Measurements from ENCODE around the gene ZNF662. TPM values are rescaled to one million over a fixed set of nuclear protein-coding genes. Genes with fewer than 3 reads are reported as not detected.
A peak's percentile ranks its signal among the peaks of the same experiment; 100 is the strongest.

Gene ZNF662
- total and polyA plus RNA-seq, 2 donors from 2014 or later = 4.9 to 12.8 TPM

- intact Hi-C loops (cut with DNase I) = no loop called here
- FAIRE-seq = no peak
- Histone ChIP-seq H3K9ac (ENCODE audit: low read length in 3 of 3) (no peak overlapping the region), H3K9me3 (ENCODE audit: control insufficient read depth in 2 of 3, insufficient read depth in 1 of 3, low read length in 3 of 3) (no peaks in the 10 kb centered on the region), H3K36me3 (ENCODE audit: control insufficient read depth in 2 of 3, insufficient read depth in 3 of 3, low read length in 3 of 3) (no peaks in the 10 kb centered on the region), H3K27ac (ENCODE audit: low read depth in 2 of 2, low read length in 2 of 2) (no peak overlapping the region), H3K4me1 (ENCODE audit: control insufficient read depth in 2 of 3, insufficient read depth in 2 of 3, low read depth in 1 of 3, low read length in 3 of 3) (no peaks in the 10 kb centered on the region), H3K27me3 (ENCODE audit: control insufficient read depth, insufficient read depth, low read length) (no peaks in the 10 kb centered on the region), H3K4me3 (ENCODE audit: low read length in 3 of 3) (no peak overlapping the region)
- no peak for DNase-seq
- no peak for TF ChIP-seq CTCF (IDR thresholded peaks at IDR 0.05; ENCODE audit: borderline replicate concordance, extremely low read depth, insufficient read depth)
Observed at GRCh38 chr3:42960786-42961185, 54.8 kb downstream of the ZNF662 start.

- H3K27ac ChIP-seq (ENCODE audit: low read depth in 2 of 2, low read length in 2 of 2) = no peak overlapping the region
- H3K36me3 ChIP-seq (ENCODE audit: control insufficient read depth in 2 of 3, insufficient read depth in 3 of 3, low read length in 3 of 3) = no peaks in the 10 kb centered on the region
- peak; percentile 65 for TF ChIP-seq CTCF (IDR thresholded peaks at IDR 0.05; ENCODE audit: borderline replicate concordance, extremely low read depth, insufficient read depth)
- no peak overlapping the region for H3K4me3 ChIP-seq (ENCODE audit: low read length in 3 of 3)
- H3K9me3 ChIP-seq (ENCODE audit: control insufficient read depth in 2 of 3, insufficient read depth in 1 of 3, low read length in 3 of 3) = no peaks in the 10 kb centered on the region
- DNase-seq (peak in 4 of 5 donors; percentile 24 to 85 (median 56)), FAIRE-seq (peak; percentile 54)
- no peaks in the 10 kb centered on the region for H3K4me1 ChIP-seq (ENCODE audit: control insufficient read depth in 2 of 3, insufficient read depth in 2 of 3, low read depth in 1 of 3, low read length in 3 of 3)
- intact Hi-C loops (cut with DNase I) = no loop called here
- no peaks in the 10 kb centered on the region for H3K27me3 ChIP-seq (ENCODE audit: control insufficient read depth, insufficient read depth, low read length)
- H3K9ac ChIP-seq (ENCODE audit: low read length in 3 of 3) = no peak overlapping the region
Observed at GRCh38 chr3:42961633-42962032, 55.7 kb downstream of the ZNF662 start.

DNA sequence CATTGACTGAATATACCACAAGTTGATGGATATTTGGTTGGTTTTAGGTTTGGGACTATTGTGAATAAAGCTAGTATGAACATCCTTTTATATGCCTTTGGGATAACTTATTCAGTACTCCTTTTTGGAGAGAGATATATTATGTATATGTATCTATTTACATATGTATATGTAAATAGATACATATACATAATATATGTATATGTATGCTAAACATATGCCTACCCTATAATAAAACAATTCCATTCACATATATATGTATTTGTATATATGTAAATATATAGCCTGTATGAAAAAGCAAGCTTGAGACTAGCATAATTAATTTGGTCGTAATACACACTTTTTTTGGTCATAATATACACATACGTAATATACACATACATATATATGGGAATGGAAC, 57.3 kb downstream of the ZNF662 start:
- Histone ChIP-seq H3K9me3 (ENCODE audit: control insufficient read depth in 2 of 3, insufficient read depth in 1 of 3, low read length in 3 of 3) (no peaks in the 10 kb centered on the region), H3K27me3 (ENCODE audit: control insufficient read depth, insufficient read depth, low read length) (no peaks in the 10 kb centered on the region), H3K9ac (ENCODE audit: low read length in 3 of 3) (no peak overlapping the region), H3K4me1 (ENCODE audit: control insufficient read depth in 2 of 3, insufficient read depth in 2 of 3, low read depth in 1 of 3, low read length in 3 of 3) (no peaks in the 10 kb centered on the region), H3K36me3 (ENCODE audit: control insufficient read depth in 2 of 3, insufficient read depth in 3 of 3, low read length in 3 of 3) (no peaks in the 10 kb centered on the region), H3K27ac (ENCODE audit: low read depth in 2 of 2, low read length in 2 of 2) (no peak overlapping the region), H3K4me3 (ENCODE audit: low read length in 3 of 3) (no peak overlapping the region)
- DNase-seq (no peak), FAIRE-seq (no peak)
- no peak for TF ChIP-seq CTCF (IDR thresholded peaks at IDR 0.05; ENCODE audit: borderline replicate concordance, extremely low read depth, insufficient read depth)
- intact Hi-C loops (cut with DNase I) = no loop called here

DNA sequence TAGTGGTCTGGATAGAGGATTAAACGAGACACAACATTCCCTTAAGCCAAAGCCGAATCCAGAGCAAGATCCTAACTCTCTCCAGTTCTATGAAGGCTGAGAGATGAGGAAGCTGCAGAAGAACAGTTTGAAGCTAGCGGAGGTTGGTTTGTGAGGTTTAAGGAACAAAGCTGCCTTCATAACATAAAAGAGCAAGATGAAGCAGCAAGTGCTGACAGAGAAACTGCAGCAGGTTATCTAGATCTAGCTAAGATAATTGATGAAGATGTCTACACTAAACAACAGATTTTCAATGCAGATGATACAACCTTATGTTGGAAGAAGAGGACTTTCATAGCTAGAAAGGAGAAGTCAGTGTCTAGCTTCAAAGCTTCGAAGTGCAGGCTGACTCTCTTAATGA, 58.3 kb downstream of the ZNF662 start:
- H3K36me3 ChIP-seq (ENCODE audit: control insufficient read depth in 2 of 3, insufficient read depth in 3 of 3, low read length in 3 of 3) = no peaks in the 10 kb centered on the region
- H3K4me1 ChIP-seq (ENCODE audit: control insufficient read depth in 2 of 3, insufficient read depth in 2 of 3, low read depth in 1 of 3, low read length in 3 of 3) = no peaks in the 10 kb centered on the region
- H3K4me3 ChIP-seq (ENCODE audit: low read length in 3 of 3) = no peak overlapping the region
- no peaks in the 10 kb centered on the region for H3K9me3 ChIP-seq (ENCODE audit: control insufficient read depth in 2 of 3, insufficient read depth in 1 of 3, low read length in 3 of 3)
- intact Hi-C loops (cut with DNase I) = no loop called here
- no peak overlapping the region for H3K9ac ChIP-seq (ENCODE audit: low read length in 3 of 3)
- H3K27me3 ChIP-seq (ENCODE audit: control insufficient read depth, insufficient read depth, low read length) = no peaks in the 10 kb centered on the region
- FAIRE-seq (no peak), DNase-seq (no peak)
- TF ChIP-seq CTCF (IDR thresholded peaks at IDR 0.05; ENCODE audit: borderline replicate concordance, extremely low read depth, insufficient read depth) = no peak
- no peak overlapping the region for H3K27ac ChIP-seq (ENCODE audit: low read depth in 2 of 2, low read length in 2 of 2)
